CD4-positive, alpha-beta T cell treated with Interleukin-17A for 4 hours (primary cell): ENCODE results near the gene SLC6A5.

ENCODE experiments used
- DNase-seq: peaks from one replicate; pipeline ENCODE4 v3.0.0-alpha.2; 2020; ENCODE audit warnings: mixed read lengths

SLC6A5 gene

GRCh38 chr11:20671856-20672546 lies 72.6 kb downstream of the SLC6A5 start:
- DNase-seq: no peak

- no peak for DNase-seq
Measured at GRCh38 chr11:20672575-20672974, 73.2 kb downstream of the SLC6A5 start.

- no peak for DNase-seq
Measured at GRCh38 chr11:20676658-20677057, 77.2 kb downstream of the SLC6A5 start.

- DNase-seq: no peak
Measured at GRCh38 chr11:20688761-20689160, 89.4 kb downstream of the SLC6A5 start.

GRCh38 chr11:20707876-20708275 lies 108.5 kb downstream of the SLC6A5 start:
- DNase-seq: no peak
